ENCODE measurements around the gene ARMC6. TPM values are rescaled to one million over a fixed set of nuclear protein-coding genes. Genes with fewer than 3 reads are reported as not detected.

Gene ARMC6
- polyA plus RNA-seq, 1 donor from 2014 or later = 74.4 TPM

DNA sequence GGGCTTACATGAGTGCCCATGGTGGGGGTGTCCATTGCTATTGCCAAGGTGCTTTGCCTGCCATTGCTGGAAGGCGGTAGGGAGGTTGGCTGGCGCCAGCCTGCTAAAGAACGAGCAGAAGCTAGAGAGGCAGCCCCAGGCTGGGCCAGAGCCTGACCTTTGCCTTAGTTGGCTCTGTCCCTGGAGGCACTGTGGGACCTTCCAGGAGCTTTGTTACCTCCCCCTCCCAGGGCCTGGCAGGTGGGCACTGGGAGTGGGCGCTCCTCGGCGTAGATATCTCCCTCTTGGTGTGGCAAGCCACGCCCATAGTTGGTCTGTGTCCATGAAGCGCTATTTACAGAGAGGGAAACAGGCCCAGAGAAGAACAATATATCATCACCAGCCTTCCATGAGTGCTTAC is 28.1 kb downstream of the ARMC6 start:
- H3K27me3 ChIP-seq (ENCODE audit: insufficient read depth, low read depth, low read length) = no peaks in the 10 kb centered on the region
- no peaks in the 10 kb centered on the region for H3K9me2 ChIP-seq (ENCODE audit: insufficient read depth, low read length)
- no peak overlapping the region for H3K27ac ChIP-seq (ENCODE audit: low read length)
- H3K9me3 ChIP-seq (ENCODE audit: low read length) = no peaks in the 10 kb centered on the region
- no peak overlapping the region for H3K9ac ChIP-seq (ENCODE audit: low read length)
- H4K20me1 ChIP-seq (ENCODE audit: insufficient read depth) = no peaks in the 10 kb centered on the region
- no peak overlapping the region for H3K4me3 ChIP-seq (ENCODE audit: low read length)
- TF ChIP-seq CTCF (IDR thresholded peaks at IDR 0.05; ENCODE audit: poor library complexity, severe bottlenecking) = no peak
- TF ChIP-seq RAD21 (conservative IDR thresholded peaks at IDR 0.05) = no peak
- no peak for TF ChIP-seq EZH2 (IDR thresholded peaks at IDR 0.05; ENCODE audit: borderline replicate concordance, insufficient read depth, low read length, poor library complexity, severe bottlenecking)
- TF ChIP-seq, protein P1, sequence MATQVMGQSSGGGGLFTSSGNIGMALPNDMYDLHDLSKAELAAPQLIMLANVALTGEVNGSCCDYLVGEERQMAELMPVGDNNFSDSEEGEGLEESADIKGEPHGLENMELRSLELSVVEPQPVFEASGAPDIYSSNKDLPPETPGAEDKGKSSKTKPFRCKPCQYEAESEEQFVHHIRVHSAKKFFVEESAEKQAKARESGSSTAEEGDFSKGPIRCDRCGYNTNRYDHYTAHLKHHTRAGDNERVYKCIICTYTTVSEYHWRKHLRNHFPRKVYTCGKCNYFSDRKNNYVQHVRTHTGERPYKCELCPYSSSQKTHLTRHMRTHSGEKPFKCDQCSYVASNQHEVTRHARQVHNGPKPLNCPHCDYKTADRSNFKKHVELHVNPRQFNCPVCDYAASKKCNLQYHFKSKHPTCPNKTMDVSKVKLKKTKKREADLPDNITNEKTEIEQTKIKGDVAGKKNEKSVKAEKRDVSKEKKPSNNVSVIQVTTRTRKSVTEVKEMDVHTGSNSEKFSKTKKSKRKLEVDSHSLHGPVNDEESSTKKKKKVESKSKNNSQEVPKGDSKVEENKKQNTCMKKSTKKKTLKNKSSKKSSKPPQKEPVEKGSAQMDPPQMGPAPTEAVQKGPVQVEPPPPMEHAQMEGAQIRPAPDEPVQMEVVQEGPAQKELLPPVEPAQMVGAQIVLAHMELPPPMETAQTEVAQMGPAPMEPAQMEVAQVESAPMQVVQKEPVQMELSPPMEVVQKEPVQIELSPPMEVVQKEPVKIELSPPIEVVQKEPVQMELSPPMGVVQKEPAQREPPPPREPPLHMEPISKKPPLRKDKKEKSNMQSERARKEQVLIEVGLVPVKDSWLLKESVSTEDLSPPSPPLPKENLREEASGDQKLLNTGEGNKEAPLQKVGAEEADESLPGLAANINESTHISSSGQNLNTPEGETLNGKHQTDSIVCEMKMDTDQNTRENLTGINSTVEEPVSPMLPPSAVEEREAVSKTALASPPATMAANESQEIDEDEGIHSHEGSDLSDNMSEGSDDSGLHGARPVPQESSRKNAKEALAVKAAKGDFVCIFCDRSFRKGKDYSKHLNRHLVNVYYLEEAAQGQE (IDR thresholded peaks at IDR 0.05; ENCODE audit: borderline replicate concordance) = no peak
- TF ChIP-seq EP300 (conservative IDR thresholded peaks at IDR 0.05; ENCODE audit: poor library complexity, severe bottlenecking) = no peak
- TF ChIP-seq POLR2AphosphoS5 (IDR thresholded peaks at IDR 0.05) = no peak
- no peak for TF ChIP-seq TAF1 (IDR thresholded peaks at IDR 0.05; ENCODE audit: low read depth)
- no peak for TF ChIP-seq SMC3 (conservative IDR thresholded peaks at IDR 0.05; ENCODE audit: poor library complexity)
- TF ChIP-seq MXI1 (conservative IDR thresholded peaks at IDR 0.05; ENCODE audit: poor library complexity, severe bottlenecking) = no peak
- H3K4me2 ChIP-seq (ENCODE audit: low read length) = no peak overlapping the region
- H3F3A ChIP-seq (ENCODE audit: insufficient read depth, low read length, poor library complexity, severe bottlenecking) = no peaks in the 10 kb centered on the region
- H2AFZ ChIP-seq (ENCODE audit: low read depth, low read length) = no peak overlapping the region
- no peaks in the 10 kb centered on the region for H3K36me3 ChIP-seq (ENCODE audit: insufficient read depth, low read length)
- H3K79me2 ChIP-seq (replicated peaks; ENCODE audit: insufficient read depth, low read length) = no peaks in the 10 kb centered on the region

DNA sequence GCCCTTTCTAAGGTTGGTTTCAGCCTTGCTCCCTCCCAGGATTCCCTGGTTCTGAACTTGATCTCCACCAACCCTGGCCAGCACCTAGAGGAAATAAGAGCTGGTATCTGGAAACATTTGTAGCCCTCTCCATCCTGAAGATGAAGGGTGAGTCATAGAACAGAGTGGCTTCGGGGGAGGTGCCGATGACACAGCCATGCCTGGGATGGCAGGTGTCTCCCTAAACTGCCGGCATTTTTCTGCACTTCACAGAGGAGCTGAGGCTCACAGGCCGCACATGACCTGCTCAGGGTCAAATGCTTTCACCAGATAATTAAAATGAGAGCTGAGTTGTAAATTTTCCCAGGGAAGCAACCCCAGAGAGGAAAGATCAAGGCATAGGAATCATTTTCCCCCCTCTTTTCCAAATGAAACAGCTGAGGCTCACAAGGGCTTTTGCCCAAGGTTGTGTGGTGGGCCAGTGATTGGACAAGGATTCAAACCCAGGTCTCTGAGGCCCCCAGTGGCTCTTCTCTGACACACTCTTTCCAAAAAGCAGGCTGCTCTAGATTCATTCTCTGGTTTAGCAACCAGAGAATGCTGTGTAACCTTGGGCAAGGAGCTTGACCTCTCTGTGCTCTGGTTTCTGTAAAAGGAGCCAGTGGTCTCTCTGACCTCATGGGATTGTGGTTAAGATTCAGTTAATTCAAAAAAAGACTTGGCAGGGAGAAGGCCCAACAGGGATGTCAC is 29.2 kb downstream of the ARMC6 start:
- H3K36me3 ChIP-seq (ENCODE audit: insufficient read depth, low read length) = no peaks in the 10 kb centered on the region

More for the DNA sequence above, 29.2 kb downstream of the ARMC6 start:
- no peaks in the 10 kb centered on the region for H3K27me3 ChIP-seq (ENCODE audit: insufficient read depth, low read depth, low read length)
- no peaks in the 10 kb centered on the region for H3K79me2 ChIP-seq (replicated peaks; ENCODE audit: insufficient read depth, low read length)
- H3F3A ChIP-seq (ENCODE audit: insufficient read depth, low read length, poor library complexity, severe bottlenecking) = no peaks in the 10 kb centered on the region
- H4K20me1 ChIP-seq (ENCODE audit: insufficient read depth) = no peaks in the 10 kb centered on the region
- H3K27ac ChIP-seq (ENCODE audit: low read length) = peak overlapping the region; percentile 48
- H3K4me3 ChIP-seq (ENCODE audit: low read length) = peak overlapping the region; percentile 84
- no peaks in the 10 kb centered on the region for H3K9me2 ChIP-seq (ENCODE audit: insufficient read depth, low read length)
- peak overlapping the region; percentile 95 for H3K4me2 ChIP-seq (ENCODE audit: low read length)
- no peaks in the 10 kb centered on the region for H3K9me3 ChIP-seq (ENCODE audit: low read length)
- H3K9ac ChIP-seq (ENCODE audit: low read length) = peak overlapping the region; percentile 63
- H2AFZ ChIP-seq (ENCODE audit: low read depth, low read length) = peak overlapping the region; percentile 67
- TF ChIP-seq EP300 (conservative IDR thresholded peaks at IDR 0.05; ENCODE audit: poor library complexity, severe bottlenecking) = no peak
- no peak for TF ChIP-seq TAF1 (IDR thresholded peaks at IDR 0.05; ENCODE audit: low read depth)
- no peak for TF ChIP-seq POLR2AphosphoS5 (IDR thresholded peaks at IDR 0.05)
- TF ChIP-seq CTCF (IDR thresholded peaks at IDR 0.05; ENCODE audit: poor library complexity, severe bottlenecking) = no peak
- no peak for TF ChIP-seq RAD21 (conservative IDR thresholded peaks at IDR 0.05)
- TF ChIP-seq EZH2 (IDR thresholded peaks at IDR 0.05; ENCODE audit: borderline replicate concordance, insufficient read depth, low read length, poor library complexity, severe bottlenecking) = no peak
- no peak for TF ChIP-seq MXI1 (conservative IDR thresholded peaks at IDR 0.05; ENCODE audit: poor library complexity, severe bottlenecking)
- no peak for TF ChIP-seq SMC3 (conservative IDR thresholded peaks at IDR 0.05; ENCODE audit: poor library complexity)
- TF ChIP-seq, protein P1 (IDR thresholded peaks at IDR 0.05; ENCODE audit: borderline replicate concordance) = no peak
